ENCODE results near the gene PRM1. TPM values are rescaled to one million over a fixed set of nuclear protein-coding genes. Genes with fewer than 3 reads are reported as not detected.

The PRM1 gene
- total and polyA plus RNA-seq, 8 donors: not detected

DNA sequence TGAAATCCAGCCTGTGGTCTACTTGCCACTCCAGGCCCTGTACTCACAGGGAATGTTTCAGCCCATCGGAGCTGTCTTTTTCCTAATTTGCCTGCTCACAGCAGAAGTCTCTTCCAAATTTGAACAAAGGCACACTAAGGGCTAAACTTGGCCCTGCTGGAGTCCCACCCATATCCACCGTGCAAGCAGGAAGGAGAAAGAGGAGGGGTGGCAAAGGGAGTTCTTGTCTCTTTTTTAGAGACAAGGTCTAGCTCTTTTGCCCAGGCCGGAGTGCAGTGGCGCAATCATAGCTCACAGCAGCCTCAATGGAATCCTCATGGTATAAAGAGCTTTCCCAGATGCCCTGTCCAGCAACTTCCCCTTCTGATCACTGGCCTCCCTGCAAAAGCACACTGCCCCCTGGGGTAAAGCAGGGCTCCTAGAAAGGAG lies 2.7 kb upstream of the PRM1 start:
- FAIRE-seq (no peak), ATAC-seq (no peak), DNase-seq (no peak)
- TF ChIP-seq, protein P1, sequence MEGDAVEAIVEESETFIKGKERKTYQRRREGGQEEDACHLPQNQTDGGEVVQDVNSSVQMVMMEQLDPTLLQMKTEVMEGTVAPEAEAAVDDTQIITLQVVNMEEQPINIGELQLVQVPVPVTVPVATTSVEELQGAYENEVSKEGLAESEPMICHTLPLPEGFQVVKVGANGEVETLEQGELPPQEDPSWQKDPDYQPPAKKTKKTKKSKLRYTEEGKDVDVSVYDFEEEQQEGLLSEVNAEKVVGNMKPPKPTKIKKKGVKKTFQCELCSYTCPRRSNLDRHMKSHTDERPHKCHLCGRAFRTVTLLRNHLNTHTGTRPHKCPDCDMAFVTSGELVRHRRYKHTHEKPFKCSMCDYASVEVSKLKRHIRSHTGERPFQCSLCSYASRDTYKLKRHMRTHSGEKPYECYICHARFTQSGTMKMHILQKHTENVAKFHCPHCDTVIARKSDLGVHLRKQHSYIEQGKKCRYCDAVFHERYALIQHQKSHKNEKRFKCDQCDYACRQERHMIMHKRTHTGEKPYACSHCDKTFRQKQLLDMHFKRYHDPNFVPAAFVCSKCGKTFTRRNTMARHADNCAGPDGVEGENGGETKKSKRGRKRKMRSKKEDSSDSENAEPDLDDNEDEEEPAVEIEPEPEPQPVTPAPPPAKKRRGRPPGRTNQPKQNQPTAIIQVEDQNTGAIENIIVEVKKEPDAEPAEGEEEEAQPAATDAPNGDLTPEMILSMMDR (IDR thresholded peaks at IDR 0.05): no peak
- 81 to 84% methylated on average over 4 of the region's 4 CpGs for WGBS, 2 donors
- no peak overlapping the region for H3K27ac ChIP-seq
- no peaks in the 10 kb centered on the region for H3K4me1 ChIP-seq
- H3K4me3 ChIP-seq: no peak overlapping the region
- no peaks in the 10 kb centered on the region for H3K27me3 ChIP-seq
- no peaks in the 10 kb centered on the region for H3K9me3 ChIP-seq
- no peaks in the 10 kb centered on the region for H3K36me3 ChIP-seq
- intact Hi-C loops (cut with DNase I): no loop called here

DNA sequence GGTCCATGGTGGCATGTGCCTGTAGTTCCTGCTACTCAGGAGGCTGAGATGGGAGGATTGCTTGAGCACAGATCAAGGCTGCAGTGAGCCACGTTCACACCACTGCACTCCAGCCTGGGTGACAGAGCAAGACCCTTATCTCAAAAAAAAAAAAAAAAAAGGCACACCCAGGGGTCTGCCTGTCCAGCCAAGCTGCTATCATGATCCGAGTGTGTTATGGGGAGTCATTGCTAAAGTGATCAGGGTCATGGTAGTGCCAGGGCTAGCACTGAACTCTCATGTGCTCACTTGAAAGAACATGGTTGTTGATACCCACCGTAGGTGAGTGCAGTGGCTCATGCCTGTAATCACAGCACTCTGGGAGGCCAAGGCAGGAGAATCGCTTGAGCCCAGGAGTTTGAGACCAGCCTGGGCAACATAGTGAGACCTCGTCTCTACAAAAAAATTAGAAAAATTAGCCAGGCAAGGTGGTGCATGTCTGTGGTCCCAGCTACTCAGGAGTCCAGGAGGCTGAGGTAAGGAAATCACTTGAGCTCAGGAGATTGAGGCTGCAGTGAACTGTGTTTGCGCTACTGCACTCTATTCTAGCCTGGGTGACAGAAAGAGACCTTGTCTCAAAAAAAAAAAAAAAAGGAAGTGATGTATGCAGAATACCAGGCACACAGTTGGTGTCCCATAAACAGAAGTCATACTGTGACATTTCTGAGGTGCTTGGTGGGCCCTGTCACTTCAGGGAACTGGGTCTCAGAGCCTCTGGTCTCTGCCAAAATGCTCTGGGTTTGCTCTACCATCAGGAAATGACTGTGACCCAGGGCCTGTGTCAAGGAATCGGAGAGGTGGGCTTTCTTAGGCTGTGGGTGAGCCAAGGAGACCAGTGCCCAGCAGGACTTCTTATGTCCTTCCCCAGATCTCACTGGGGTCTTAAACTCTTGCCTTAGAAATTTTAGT lies 2.2 kb downstream of the PRM1 start:
- Histone ChIP-seq H3K27ac (no peak overlapping the region), H3K36me3 (no peaks in the 10 kb centered on the region), H3K27me3 (no peaks in the 10 kb centered on the region), H3K9me3 (no peaks in the 10 kb centered on the region), H3K4me3 (no peak overlapping the region), H3K4me1 (no peaks in the 10 kb centered on the region)
- ATAC-seq (no peak), DNase-seq (no peak), FAIRE-seq (no peak)
- TF ChIP-seq, protein P1 (IDR thresholded peaks at IDR 0.05): no peak
- 78 to 92% methylated on average over 7 of the region's 7 CpGs for WGBS, 2 donors
- intact Hi-C loops (cut with DNase I): no loop called here

DNA sequence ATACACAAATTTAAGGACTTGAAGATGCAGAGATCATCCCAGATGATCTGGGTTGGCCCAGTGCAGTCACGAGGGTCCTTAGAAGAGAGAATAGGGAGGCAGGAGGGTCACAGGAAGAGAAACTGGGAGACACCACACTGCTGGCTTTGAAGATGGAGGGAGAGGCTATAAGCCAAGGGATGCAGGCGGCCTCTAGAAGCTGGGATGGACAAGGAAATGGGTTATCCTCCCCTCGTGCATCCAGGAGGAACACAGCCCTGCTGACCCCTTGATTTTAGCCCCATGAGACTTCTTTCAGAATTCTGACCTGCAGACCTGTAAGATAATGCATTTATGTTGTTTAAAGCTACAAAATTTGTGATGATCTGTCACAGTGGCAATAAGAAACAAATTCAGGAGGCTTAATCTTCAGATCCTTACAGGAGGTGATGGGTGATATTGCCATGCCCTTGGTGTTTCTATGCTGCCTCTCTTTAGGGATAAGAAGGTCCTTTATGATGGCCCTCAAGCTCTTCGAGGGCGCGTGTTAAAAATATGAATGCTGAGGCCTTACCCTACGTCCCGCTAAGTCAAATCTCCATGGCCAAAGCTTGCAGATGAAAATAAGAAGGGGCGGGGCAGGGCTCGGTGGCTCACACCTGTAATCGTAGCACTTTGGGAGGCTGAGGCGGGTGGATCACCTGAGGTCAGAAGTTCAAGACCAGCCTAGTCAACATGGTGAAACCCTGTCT lies 3.4 kb downstream of the PRM1 start:
- intact Hi-C loops (cut with DNase I): no loop called here
- Histone ChIP-seq H3K27ac (no peak overlapping the region), H3K9me3 (no peaks in the 10 kb centered on the region), H3K4me1 (no peaks in the 10 kb centered on the region), H3K36me3 (no peaks in the 10 kb centered on the region), H3K27me3 (no peaks in the 10 kb centered on the region), H3K4me3 (no peak overlapping the region)
- WGBS, 2 donors: 87 to 90% methylated on average over 12 of the region's 12 CpGs
- TF ChIP-seq, protein P1 (IDR thresholded peaks at IDR 0.05): no peak
- no peak for ATAC-seq
- FAIRE-seq: no peak
- no peak for DNase-seq

DNA sequence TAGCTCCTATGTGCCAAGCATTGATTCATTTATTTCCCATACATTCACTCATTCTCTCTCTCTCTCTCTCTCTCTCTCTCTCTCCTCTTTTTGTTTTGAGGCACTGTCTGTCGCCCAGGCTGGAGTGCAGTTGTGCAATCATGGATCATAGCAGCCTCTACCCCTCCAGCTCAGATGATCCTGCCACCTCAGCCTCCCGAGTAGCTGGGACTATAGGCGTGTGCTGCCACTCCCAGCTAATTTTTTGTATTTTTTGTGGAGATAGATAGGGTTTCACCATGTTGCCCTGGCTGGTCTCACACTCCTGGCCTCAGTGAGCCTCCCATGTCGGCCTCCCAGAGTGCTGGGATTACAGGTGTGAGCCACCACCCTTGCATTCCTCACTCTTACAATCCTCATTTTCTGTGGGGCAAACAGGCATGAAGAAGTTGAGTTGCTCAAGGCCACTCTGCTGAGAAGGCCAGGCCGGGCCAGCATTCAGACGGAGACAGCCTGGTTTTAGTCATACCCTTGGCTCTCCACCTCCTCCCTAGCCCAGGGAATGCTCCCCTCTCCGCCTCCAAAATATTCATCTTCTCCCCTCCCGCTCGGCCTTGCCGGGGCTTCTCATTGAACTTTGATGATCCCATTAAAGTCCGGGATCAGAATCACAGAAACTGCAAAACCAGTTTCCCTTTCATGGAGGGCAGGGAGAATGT lies 4.1 kb downstream of the PRM1 start:
- Histone ChIP-seq H3K27me3 (no peaks in the 10 kb centered on the region), H3K27ac (no peak overlapping the region), H3K9me3 (no peaks in the 10 kb centered on the region), H3K4me3 (no peak overlapping the region), H3K36me3 (no peaks in the 10 kb centered on the region), H3K4me1 (no peaks in the 10 kb centered on the region)
- FAIRE-seq (no peak), ATAC-seq (no peak), DNase-seq (no peak)
- intact Hi-C loops (cut with DNase I): no loop called here
- 78 to 84% methylated on average over 11 of the region's 11 CpGs for WGBS, 2 donors
- TF ChIP-seq, protein P1 (IDR thresholded peaks at IDR 0.05): no peak

Measured in pancreas (tissue), 10 donors.